Parathyroid adenoma (tissue), 2 donors: ENCODE results near the gene SCYGR2.

Source experiments
- H2AFZ ChIP-seq: fragments of 300-600 bp; sonication (generic); one replicate; pipeline ENCODE4 v1.7.0; 2017; ENCODE audit warnings: antibody characterized with exemption, mild to moderate bottlenecking
- H3K27ac ChIP-seq: fragments of 300-600 bp; sonication (generic); one replicate; pipeline ENCODE4 v1.7.0; 2017
- H3K27me3 ChIP-seq: fragments of 300-600 bp; sonication (generic); one replicate; pipeline ENCODE4 v1.7.0; 2017; ENCODE audit warnings: low read length; ENCODE audit not compliant: control insufficient read depth, insufficient read depth
- H3K36me3 ChIP-seq: fragments of 300-600 bp; sonication (generic); one replicate; pipeline ENCODE4 v1.7.0; 2017; ENCODE audit warnings: low read length; ENCODE audit not compliant: control insufficient read depth, insufficient read depth
- H3K4me1 ChIP-seq: fragments of 300-600 bp; sonication (generic); one replicate; pipeline ENCODE4 v1.7.0; 2017; ENCODE audit warnings: control low read depth
- H3K4me2 ChIP-seq: fragments of 300-600 bp; sonication (generic); one replicate; pipeline ENCODE4 v1.7.0; 2017; ENCODE audit warnings: low read length
- H3K4me3 ChIP-seq: fragments of 300-600 bp; sonication (generic); one replicate; pipeline ENCODE4 v1.7.0; 2017; ENCODE audit warnings: low read depth, low read length
- H3K79me2 ChIP-seq: fragments of 300-600 bp; sonication (generic); one replicate; pipeline ENCODE4 v1.7.0; 2017; ENCODE audit warnings: control low read depth
- H3K9ac ChIP-seq: fragments of 300-600 bp; sonication (generic); one replicate; pipeline ENCODE4 v1.7.0; 2017; ENCODE audit warnings: mild to moderate bottlenecking
- H3K9me3 ChIP-seq: fragments of 300-600 bp; sonication (generic); one replicate; pipeline ENCODE4 v1.7.0; 2017; ENCODE audit warnings: low read length; ENCODE audit not compliant: control insufficient read depth
- TF ChIP-seq, protein P1 (sequence below): fragments of 300-600 bp; sonication (generic); IDR thresholded peaks from one replicate; pipeline ENCODE4 v1.7.0; 2017; ENCODE audit warnings: antibody characterized with exemption, mild to moderate bottlenecking
- donor health status: primary hyperparathyroidism.

The SCYGR2 gene

DNA sequence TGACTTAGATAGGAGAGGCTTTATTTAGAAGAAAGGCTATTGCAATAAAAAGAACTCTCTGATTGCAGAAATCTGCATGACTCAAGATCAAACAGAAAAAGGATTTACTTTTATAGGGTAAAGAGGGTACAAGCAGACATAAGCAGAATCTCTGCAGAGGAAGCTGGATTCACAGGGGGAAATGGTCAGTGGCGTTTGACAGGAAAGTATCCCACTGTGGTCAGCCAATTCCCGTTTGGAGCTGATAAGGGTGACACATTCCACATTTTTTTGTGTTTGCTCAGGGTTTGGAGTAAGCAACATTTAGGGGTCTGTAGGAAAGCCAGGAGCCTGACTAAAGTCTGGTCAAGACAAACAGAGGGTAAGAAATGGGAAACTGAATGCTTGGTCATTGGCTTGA is 44.0 kb downstream of the SCYGR2 start:
- Histone ChIP-seq H3K27me3 (no peaks in the 10 kb centered on the region), H3K4me3 (no peak overlapping the region), H3K27ac (no peak overlapping the region), H2AFZ (no peak overlapping the region), H3K36me3 (no peaks in the 10 kb centered on the region), H3K4me1 (no peaks in the 10 kb centered on the region), H3K9ac (no peak overlapping the region), H3K79me2 (no peaks in the 10 kb centered on the region), H3K4me2 (no peak overlapping the region), H3K9me3 (no peaks in the 10 kb centered on the region)
- TF ChIP-seq, protein P1, sequence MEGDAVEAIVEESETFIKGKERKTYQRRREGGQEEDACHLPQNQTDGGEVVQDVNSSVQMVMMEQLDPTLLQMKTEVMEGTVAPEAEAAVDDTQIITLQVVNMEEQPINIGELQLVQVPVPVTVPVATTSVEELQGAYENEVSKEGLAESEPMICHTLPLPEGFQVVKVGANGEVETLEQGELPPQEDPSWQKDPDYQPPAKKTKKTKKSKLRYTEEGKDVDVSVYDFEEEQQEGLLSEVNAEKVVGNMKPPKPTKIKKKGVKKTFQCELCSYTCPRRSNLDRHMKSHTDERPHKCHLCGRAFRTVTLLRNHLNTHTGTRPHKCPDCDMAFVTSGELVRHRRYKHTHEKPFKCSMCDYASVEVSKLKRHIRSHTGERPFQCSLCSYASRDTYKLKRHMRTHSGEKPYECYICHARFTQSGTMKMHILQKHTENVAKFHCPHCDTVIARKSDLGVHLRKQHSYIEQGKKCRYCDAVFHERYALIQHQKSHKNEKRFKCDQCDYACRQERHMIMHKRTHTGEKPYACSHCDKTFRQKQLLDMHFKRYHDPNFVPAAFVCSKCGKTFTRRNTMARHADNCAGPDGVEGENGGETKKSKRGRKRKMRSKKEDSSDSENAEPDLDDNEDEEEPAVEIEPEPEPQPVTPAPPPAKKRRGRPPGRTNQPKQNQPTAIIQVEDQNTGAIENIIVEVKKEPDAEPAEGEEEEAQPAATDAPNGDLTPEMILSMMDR, result no peak

DNA sequence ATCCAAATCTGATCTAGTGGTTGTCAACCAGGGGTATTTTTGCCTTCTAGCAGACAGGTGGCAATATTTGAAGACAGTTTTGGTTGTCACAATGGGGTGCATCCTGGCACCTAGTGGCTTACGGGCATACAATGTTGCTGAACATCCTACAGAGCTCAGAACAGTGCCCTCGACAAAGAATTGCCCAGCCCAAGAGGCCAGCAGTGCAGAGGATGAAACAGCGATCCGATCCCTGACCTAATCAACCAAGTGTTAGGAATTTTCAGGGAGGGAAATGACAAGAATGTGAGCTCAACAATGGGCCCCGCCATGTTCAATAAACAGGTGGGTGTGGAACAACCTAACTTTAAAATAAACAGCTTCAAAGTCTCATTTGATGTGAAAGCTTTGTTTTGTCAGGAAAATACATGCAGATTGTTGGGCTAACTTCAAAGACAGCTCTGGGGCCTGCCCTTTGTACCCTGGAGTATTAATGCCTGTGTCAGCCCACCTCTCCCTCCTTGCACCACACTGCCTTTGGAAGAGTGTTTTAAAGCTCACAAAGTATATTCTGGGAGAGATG is 45.4 kb downstream of the SCYGR2 start:
- H3K4me1 ChIP-seq, result no peaks in the 10 kb centered on the region
- no peak overlapping the region for H3K27ac ChIP-seq
- H3K79me2 ChIP-seq, result no peaks in the 10 kb centered on the region
- TF ChIP-seq, protein P1, result no peak
- no peak overlapping the region for H3K9ac ChIP-seq
- H3K27me3 ChIP-seq, result no peaks in the 10 kb centered on the region
- no peak overlapping the region for H3K4me2 ChIP-seq
- no peak overlapping the region for H2AFZ ChIP-seq
- no peaks in the 10 kb centered on the region for H3K9me3 ChIP-seq
- H3K36me3 ChIP-seq, result no peaks in the 10 kb centered on the region
- H3K4me3 ChIP-seq, result no peak overlapping the region
